ENCODE data around the gene CCNB3. TPM values are rescaled to one million over a fixed set of nuclear protein-coding genes. Genes with fewer than 3 reads are reported as not detected.

Gene CCNB3
- polyA plus RNA-seq, 10 donors, result 0.74 to 2.0 (median 1.1) TPM

DNA sequence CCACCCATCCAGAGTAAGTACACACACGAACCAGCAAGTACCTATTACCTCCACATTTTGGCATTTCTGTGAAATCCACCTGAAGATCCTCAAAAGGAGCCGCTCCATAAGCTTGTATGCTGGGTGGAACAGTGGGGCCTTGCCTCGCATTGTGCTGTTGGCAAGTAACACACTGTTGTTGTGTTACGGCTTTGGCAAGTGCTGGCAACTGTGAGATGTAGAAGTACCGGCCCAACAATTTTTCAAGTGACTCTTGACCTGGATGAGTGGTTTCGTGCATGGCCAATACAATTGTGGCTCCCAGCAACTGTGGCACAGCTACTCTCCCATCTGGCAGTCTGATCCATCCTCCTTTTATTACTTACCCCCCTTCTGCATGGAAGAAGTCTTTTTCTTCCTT is 128.7 kb downstream of the CCNB3 start:
- no peak for DNase-seq

DNA sequence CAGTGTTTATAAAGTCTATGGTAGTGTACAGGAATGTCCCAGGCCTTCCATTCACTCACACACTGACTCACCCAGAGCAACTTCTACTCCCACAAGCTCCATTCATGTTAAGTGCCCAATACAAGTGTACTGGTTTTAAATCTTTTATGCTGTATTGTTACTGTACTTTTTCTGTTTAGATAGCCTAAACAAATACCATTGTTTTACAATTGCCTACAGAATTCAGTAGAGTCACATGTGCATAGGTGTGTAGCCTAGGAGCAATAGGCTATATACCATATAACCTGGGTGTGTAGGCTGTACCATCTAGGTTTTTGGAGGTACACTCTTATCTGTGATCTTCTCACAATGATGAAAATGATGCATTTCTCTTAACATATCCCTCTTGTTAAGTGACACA is 139.4 kb downstream of the CCNB3 start:
- no peak for DNase-seq

DNA sequence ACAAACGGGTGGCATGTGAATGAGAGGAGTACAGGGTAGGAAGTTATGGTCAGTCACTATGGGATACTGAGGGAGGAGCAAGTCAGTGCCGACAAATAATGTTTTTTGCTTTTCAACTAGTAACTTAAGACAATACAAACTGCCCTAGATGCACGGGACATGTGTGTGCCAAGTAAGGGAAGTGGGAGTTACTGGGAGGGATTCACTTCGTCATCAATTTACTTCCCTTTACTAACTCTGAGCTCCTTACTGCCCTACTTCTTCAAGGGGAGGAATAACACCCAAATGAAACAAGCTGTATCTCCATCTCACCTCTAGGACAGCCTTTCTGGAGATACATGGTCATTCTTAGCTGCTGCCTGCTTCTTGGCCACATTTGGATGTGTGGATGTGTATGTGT is 168.4 kb downstream of the CCNB3 start:
- no peak for DNase-seq

DNA sequence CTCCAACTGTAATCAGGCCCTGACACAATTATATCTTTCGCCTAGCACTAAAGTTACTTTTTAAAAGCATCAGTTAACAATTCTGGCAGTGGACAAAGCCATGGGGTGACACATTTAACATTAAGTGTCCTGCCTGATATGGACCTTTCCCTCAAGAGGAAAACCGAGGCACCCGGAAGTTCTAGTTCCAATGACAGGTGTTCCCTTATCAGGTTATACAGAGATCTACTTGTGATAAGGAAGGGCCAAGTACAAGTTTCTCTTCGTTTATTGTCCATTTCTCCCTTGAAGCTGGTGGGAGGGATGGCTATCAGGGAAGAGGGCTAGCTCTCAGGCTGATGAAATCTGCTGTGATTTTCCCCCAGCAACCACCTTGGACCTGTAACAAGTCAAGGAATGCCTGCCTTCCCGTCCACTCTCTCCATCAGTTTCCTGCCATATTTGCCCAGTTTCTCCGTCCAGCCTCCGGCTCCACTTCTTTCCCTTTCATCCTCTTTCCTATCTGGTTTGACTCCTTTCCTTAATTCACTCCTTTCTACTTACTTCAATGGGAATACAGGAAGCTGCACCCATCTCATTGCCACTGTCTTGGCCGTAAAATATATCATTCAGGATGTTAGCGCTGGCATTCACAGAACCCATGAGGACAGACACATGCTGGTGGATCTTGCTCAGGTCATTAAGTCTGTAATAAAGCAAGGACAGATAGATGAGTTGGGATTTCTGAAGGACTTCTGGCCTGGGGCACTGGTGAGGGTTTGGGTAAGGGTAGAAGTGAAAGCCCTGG is 171.1 kb downstream of the CCNB3 start:
- DNase-seq, result no peak

DNA sequence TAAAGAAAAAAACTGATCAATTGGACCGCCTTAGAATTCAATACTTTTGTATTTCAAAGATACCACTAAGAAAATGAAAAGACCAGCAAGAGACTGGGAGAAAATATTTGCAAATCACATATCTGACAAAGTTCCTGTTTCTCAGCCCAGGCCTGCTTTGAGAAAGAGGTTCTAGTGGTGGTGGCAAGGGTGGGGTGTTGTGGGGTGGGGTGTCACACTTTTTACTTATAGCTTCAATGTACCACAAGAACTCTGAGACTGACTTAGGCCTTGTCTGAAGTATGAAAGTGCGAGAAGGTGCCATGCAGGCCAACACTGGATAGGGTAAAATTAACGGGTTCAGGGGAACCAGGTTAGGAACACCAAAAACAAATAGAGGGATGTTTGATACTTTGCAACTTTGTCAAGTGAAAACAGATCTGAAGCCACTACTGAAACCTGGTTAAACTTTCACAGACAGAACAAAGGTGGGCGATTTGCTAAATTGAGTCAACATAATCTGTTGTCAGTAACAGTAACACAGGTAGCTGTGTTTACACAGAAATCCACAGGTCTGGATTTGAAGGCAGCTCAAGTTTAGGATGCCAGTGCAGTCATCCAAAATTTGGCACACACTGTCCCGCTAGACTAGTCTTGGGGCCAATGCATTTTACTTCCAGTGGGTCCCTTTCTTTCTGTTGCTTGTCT is 177.3 kb downstream of the CCNB3 start:
- no peak for DNase-seq

DNA sequence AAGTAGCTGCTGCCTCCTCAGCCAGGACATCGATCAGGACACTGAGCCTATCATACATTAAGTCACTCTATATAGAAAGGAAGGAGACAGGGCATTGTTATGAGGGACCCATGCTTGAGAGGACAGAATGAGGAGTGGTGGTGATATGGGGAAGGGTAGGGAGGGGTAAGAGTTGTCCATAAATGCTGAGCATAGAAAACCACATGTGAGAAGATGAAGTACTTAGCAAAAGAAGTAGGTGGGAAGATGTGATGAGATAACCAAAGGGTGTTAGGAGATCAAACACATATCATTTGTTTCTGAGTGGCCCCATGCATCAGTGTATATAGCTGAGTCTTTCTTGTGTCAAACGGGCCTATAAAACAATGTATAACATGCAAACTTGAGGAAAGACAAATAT is 182.0 kb downstream of the CCNB3 start:
- no peak for DNase-seq

DNA sequence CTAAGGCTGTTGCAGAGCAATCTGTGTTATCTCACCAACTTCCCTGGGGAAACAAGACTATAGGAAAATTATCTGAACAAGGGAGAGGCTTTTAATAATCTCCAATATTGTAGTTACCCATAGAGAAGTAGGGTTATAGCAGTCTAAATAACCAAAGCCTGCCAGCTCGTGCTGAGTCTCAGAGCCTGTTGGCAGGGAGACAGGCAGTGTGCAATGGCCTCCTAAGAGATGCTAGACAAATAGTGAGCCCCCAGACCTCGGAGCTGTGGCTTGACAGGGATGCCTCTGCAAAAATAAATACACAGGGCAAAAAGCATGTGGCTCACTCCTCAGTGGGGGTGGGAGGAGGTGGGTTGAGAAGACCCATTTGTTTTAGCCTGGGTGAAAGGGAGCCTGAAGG is 189.3 kb downstream of the CCNB3 start:
- DNase-seq, result no peak

Other genes starting within 250 kb of the CCNB3 start
- gene AKAP4, start 3.8 kb upstream of the CCNB3 start, polyA plus RNA-seq (ENCODE audit: insufficient read length in 10 of 10), result 1 to 10 TPM in 4 of 10 donors, under 1 TPM in 6; 0.28 to 1.6 (median 0.76) TPM